Measurements from ENCODE around the gene RNF11. TPM values are rescaled to one million over a fixed set of nuclear protein-coding genes. Genes with fewer than 3 reads are reported as not detected.

Gene RNF11
- polyA plus RNA-seq, 1 donor from 2014 or later, result 210 TPM

DNA sequence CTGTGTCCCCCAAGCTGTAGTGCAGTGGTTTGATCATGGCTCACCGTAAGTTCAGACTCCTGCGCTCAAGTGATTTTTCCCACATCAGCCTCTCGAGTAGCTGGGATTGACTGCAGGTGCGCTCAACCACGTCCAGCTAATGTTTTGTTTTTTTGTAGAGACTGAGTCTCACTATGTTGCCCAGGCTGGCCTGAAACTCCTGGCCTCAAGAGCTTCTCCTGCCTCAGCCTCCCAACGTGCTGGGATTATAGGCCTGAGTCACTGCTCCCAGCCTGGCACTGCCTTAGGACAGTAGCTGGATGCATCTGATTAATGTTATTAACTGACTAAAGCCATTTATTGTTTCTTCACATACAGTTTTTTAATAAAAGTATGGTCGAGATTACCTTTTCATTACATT, 40.2 kb downstream of the RNF11 start:
- Histone ChIP-seq H3K4me3 (ENCODE audit: low read length) (no peak overlapping the region), H3K79me2 (replicated peaks; ENCODE audit: insufficient read depth, low read length) (no peaks in the 10 kb centered on the region), H3K9me3 (ENCODE audit: low read length) (no peaks in the 10 kb centered on the region), H2AFZ (ENCODE audit: low read depth, low read length) (no peak overlapping the region), H3K9ac (ENCODE audit: low read length) (no peak overlapping the region), H3K4me2 (ENCODE audit: low read length) (no peak overlapping the region), H4K20me1 (ENCODE audit: insufficient read depth) (no peaks in the 10 kb centered on the region), H3F3A (ENCODE audit: insufficient read depth, low read length, poor library complexity, severe bottlenecking) (no peaks in the 10 kb centered on the region), H3K9me2 (ENCODE audit: insufficient read depth, low read length) (no peaks in the 10 kb centered on the region), H3K27me3 (ENCODE audit: insufficient read depth, low read depth, low read length) (no peaks in the 10 kb centered on the region), H3K36me3 (ENCODE audit: insufficient read depth, low read length) (peaks cover under 1% of the 10 kb centered on the region), H3K27ac (ENCODE audit: low read length) (no peak overlapping the region)
- TF ChIP-seq, protein P1, sequence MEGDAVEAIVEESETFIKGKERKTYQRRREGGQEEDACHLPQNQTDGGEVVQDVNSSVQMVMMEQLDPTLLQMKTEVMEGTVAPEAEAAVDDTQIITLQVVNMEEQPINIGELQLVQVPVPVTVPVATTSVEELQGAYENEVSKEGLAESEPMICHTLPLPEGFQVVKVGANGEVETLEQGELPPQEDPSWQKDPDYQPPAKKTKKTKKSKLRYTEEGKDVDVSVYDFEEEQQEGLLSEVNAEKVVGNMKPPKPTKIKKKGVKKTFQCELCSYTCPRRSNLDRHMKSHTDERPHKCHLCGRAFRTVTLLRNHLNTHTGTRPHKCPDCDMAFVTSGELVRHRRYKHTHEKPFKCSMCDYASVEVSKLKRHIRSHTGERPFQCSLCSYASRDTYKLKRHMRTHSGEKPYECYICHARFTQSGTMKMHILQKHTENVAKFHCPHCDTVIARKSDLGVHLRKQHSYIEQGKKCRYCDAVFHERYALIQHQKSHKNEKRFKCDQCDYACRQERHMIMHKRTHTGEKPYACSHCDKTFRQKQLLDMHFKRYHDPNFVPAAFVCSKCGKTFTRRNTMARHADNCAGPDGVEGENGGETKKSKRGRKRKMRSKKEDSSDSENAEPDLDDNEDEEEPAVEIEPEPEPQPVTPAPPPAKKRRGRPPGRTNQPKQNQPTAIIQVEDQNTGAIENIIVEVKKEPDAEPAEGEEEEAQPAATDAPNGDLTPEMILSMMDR (IDR thresholded peaks at IDR 0.05; ENCODE audit: poor library complexity, severe bottlenecking), result no peak
- TF ChIP-seq, protein P2, sequence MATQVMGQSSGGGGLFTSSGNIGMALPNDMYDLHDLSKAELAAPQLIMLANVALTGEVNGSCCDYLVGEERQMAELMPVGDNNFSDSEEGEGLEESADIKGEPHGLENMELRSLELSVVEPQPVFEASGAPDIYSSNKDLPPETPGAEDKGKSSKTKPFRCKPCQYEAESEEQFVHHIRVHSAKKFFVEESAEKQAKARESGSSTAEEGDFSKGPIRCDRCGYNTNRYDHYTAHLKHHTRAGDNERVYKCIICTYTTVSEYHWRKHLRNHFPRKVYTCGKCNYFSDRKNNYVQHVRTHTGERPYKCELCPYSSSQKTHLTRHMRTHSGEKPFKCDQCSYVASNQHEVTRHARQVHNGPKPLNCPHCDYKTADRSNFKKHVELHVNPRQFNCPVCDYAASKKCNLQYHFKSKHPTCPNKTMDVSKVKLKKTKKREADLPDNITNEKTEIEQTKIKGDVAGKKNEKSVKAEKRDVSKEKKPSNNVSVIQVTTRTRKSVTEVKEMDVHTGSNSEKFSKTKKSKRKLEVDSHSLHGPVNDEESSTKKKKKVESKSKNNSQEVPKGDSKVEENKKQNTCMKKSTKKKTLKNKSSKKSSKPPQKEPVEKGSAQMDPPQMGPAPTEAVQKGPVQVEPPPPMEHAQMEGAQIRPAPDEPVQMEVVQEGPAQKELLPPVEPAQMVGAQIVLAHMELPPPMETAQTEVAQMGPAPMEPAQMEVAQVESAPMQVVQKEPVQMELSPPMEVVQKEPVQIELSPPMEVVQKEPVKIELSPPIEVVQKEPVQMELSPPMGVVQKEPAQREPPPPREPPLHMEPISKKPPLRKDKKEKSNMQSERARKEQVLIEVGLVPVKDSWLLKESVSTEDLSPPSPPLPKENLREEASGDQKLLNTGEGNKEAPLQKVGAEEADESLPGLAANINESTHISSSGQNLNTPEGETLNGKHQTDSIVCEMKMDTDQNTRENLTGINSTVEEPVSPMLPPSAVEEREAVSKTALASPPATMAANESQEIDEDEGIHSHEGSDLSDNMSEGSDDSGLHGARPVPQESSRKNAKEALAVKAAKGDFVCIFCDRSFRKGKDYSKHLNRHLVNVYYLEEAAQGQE (IDR thresholded peaks at IDR 0.05; ENCODE audit: borderline replicate concordance), result no peak
- TF ChIP-seq MXI1 (conservative IDR thresholded peaks at IDR 0.05; ENCODE audit: poor library complexity, severe bottlenecking) (no peak), RAD21 (conservative IDR thresholded peaks at IDR 0.05) (no peak), EZH2 (IDR thresholded peaks at IDR 0.05; ENCODE audit: borderline replicate concordance, insufficient read depth, low read length, poor library complexity, severe bottlenecking) (no peak), SMC3 (conservative IDR thresholded peaks at IDR 0.05; ENCODE audit: poor library complexity) (no peak), TAF1 (IDR thresholded peaks at IDR 0.05; ENCODE audit: low read depth) (no peak), EP300 (conservative IDR thresholded peaks at IDR 0.05; ENCODE audit: poor library complexity, severe bottlenecking) (no peak), POLR2AphosphoS5 (IDR thresholded peaks at IDR 0.05) (no peak)

DNA sequence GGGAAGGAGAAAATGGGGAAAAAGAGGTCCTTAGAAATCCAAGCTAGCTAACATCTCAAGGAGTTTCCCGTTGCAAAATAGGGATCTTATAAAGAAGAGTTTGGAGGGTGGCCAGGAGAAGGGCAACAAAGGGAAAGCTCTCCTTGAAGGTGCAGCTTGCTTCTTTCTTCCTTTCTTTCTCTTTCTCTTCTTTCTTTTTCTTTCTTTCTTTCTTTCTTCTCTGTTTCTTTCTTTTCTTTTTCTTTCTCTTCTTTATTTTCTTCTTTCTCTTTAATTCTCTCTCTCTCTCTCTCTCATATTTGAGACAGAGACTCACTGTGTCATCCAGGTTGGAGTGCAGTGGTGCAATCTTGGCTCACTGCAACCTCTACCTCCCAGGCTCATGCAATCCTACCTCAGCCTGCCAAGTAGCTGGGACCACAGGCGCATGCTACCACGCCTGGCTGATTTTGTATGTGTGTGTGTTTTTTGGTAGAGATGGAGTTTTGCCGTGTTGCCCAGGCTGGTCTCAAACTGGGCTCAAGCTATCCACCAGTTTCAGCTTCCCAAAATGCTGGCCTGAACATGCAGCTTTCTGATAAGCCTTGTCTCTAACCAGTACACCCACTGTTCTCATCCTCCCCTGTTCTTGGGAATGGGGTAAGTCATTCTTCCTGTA, 44.4 kb downstream of the RNF11 start:
- Histone ChIP-seq H3F3A (ENCODE audit: insufficient read depth, low read length, poor library complexity, severe bottlenecking) (no peaks in the 10 kb centered on the region), H3K27me3 (ENCODE audit: insufficient read depth, low read depth, low read length) (no peaks in the 10 kb centered on the region), H3K9me3 (ENCODE audit: low read length) (no peaks in the 10 kb centered on the region), H4K20me1 (ENCODE audit: insufficient read depth) (no peaks in the 10 kb centered on the region), H3K79me2 (replicated peaks; ENCODE audit: insufficient read depth, low read length) (no peaks in the 10 kb centered on the region), H3K4me2 (ENCODE audit: low read length) (no peak overlapping the region), H2AFZ (ENCODE audit: low read depth, low read length) (no peak overlapping the region), H3K9ac (ENCODE audit: low read length) (no peak overlapping the region), H3K27ac (ENCODE audit: low read length) (no peak overlapping the region), H3K36me3 (ENCODE audit: insufficient read depth, low read length) (no peaks in the 10 kb centered on the region), H3K4me3 (ENCODE audit: low read length) (no peak overlapping the region), H3K9me2 (ENCODE audit: insufficient read depth, low read length) (no peaks in the 10 kb centered on the region)
- TF ChIP-seq EP300 (conservative IDR thresholded peaks at IDR 0.05; ENCODE audit: poor library complexity, severe bottlenecking) (no peak), RAD21 (conservative IDR thresholded peaks at IDR 0.05) (no peak), TAF1 (IDR thresholded peaks at IDR 0.05; ENCODE audit: low read depth) (no peak), MXI1 (conservative IDR thresholded peaks at IDR 0.05; ENCODE audit: poor library complexity, severe bottlenecking) (no peak), EZH2 (IDR thresholded peaks at IDR 0.05; ENCODE audit: borderline replicate concordance, insufficient read depth, low read length, poor library complexity, severe bottlenecking) (no peak)
- TF ChIP-seq, protein P1 (IDR thresholded peaks at IDR 0.05; ENCODE audit: poor library complexity, severe bottlenecking), result no peak
